Measurements from ENCODE around the gene KIF4A.

DNA sequence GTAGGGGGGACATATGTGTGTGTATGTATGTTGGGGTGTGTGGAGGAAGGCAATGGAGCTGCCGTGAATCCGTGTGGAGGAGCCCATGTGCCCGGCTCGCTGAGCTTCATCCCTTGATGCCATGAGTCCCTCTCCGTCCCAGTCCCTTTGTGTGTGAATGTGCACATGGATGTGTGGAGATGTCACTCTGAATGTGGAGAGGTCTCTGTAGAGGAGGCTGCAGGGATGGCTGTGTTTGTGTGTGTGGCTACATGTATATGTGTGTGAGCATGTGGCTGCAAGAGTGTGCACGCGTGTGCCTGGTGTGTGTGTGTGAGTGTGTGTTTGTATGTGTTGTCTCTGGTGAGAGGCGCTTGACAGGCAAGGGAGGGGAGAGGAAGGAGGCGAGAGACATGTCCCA is 156.0 kb downstream of the KIF4A start:
- TF ChIP-seq, protein P1, sequence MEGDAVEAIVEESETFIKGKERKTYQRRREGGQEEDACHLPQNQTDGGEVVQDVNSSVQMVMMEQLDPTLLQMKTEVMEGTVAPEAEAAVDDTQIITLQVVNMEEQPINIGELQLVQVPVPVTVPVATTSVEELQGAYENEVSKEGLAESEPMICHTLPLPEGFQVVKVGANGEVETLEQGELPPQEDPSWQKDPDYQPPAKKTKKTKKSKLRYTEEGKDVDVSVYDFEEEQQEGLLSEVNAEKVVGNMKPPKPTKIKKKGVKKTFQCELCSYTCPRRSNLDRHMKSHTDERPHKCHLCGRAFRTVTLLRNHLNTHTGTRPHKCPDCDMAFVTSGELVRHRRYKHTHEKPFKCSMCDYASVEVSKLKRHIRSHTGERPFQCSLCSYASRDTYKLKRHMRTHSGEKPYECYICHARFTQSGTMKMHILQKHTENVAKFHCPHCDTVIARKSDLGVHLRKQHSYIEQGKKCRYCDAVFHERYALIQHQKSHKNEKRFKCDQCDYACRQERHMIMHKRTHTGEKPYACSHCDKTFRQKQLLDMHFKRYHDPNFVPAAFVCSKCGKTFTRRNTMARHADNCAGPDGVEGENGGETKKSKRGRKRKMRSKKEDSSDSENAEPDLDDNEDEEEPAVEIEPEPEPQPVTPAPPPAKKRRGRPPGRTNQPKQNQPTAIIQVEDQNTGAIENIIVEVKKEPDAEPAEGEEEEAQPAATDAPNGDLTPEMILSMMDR (IDR thresholded peaks at IDR 0.05) = no peak
- no peak for TF ChIP-seq POLR2A (IDR thresholded peaks at IDR 0.05)

Measured in Peyer's patch (tissue), 4 donors.